ENCODE data around the gene MKX. TPM values are rescaled to one million over a fixed set of nuclear protein-coding genes. Genes with fewer than 3 reads are reported as not detected.

Gene MKX
- total RNA-seq, 1 donor from 2014 or later = 0.22 TPM

GRCh38 chr10:27723436-27723835, 22.2 kb downstream of the MKX start:
- Histone ChIP-seq H3K4me3 (no peak overlapping the region), H3K9me3 (replicated peaks) (no peaks in the 10 kb centered on the region), H3K4me1 (no peaks in the 10 kb centered on the region), H3K36me3 (no peaks in the 10 kb centered on the region), H3K27ac (replicated peaks) (no peak overlapping the region), H3K27me3 (ENCODE audit: low read depth) (no peaks in the 10 kb centered on the region)
- TF ChIP-seq CTCF (IDR thresholded peaks at IDR 0.05; ENCODE audit: borderline replicate concordance) = no peak
- intact Hi-C loops (cut with micrococcal nuclease) = no loop called here
- no peak for DNase-seq

GRCh38 chr10:27720529-27720928, 25.1 kb downstream of the MKX start:
- DNase-seq = no peak
- Histone ChIP-seq H3K36me3 (no peaks in the 10 kb centered on the region), H3K4me3 (no peak overlapping the region), H3K27me3 (ENCODE audit: low read depth) (no peaks in the 10 kb centered on the region), H3K9me3 (replicated peaks) (no peaks in the 10 kb centered on the region), H3K4me1 (peaks cover 4% of the 10 kb centered on the region), H3K27ac (replicated peaks) (no peak overlapping the region)
- TF ChIP-seq CTCF (IDR thresholded peaks at IDR 0.05; ENCODE audit: borderline replicate concordance) = no peak
- intact Hi-C loops (cut with micrococcal nuclease) = no loop called here

- Histone ChIP-seq H3K27ac (replicated peaks) (no peak overlapping the region), H3K27me3 (ENCODE audit: low read depth) (no peaks in the 10 kb centered on the region), H3K9me3 (replicated peaks) (no peaks in the 10 kb centered on the region), H3K36me3 (no peaks in the 10 kb centered on the region), H3K4me1 (peaks cover 19% of the 10 kb centered on the region), H3K4me3 (no peak overlapping the region)
- DNase-seq = no peak
- TF ChIP-seq CTCF (IDR thresholded peaks at IDR 0.05; ENCODE audit: borderline replicate concordance) = no peak
- intact Hi-C loops (cut with micrococcal nuclease) = no loop called here
Measured at GRCh38 chr10:27719052-27719451, 26.6 kb downstream of the MKX start.

- intact Hi-C loops (cut with micrococcal nuclease) = no loop called here
- Histone ChIP-seq H3K4me3 (no peak overlapping the region), H3K27ac (replicated peaks) (no peak overlapping the region), H3K27me3 (ENCODE audit: low read depth) (no peaks in the 10 kb centered on the region), H3K9me3 (replicated peaks) (no peaks in the 10 kb centered on the region), H3K4me1 (peaks cover 23% of the 10 kb centered on the region), H3K36me3 (no peaks in the 10 kb centered on the region)
- DNase-seq = no peak
- no peak for TF ChIP-seq CTCF (IDR thresholded peaks at IDR 0.05; ENCODE audit: borderline replicate concordance)
Measured at GRCh38 chr10:27717861-27718260, 27.8 kb downstream of the MKX start.

GRCh38 chr10:27717224-27717623, 28.4 kb downstream of the MKX start:
- no peak for DNase-seq
- TF ChIP-seq CTCF (IDR thresholded peaks at IDR 0.05; ENCODE audit: borderline replicate concordance) = no peak
- Histone ChIP-seq H3K9me3 (replicated peaks) (no peaks in the 10 kb centered on the region), H3K36me3 (no peaks in the 10 kb centered on the region), H3K4me1 (peaks cover 23% of the 10 kb centered on the region), H3K27ac (replicated peaks) (no peak overlapping the region), H3K4me3 (no peak overlapping the region), H3K27me3 (ENCODE audit: low read depth) (no peaks in the 10 kb centered on the region)
- intact Hi-C loops (cut with micrococcal nuclease) = no loop called here

GRCh38 chr10:27716521-27716920, 29.1 kb downstream of the MKX start:
- no peak for DNase-seq
- H3K27me3 ChIP-seq (ENCODE audit: low read depth) = no peaks in the 10 kb centered on the region
- H3K4me1 ChIP-seq = peaks cover 23% of the 10 kb centered on the region
- H3K36me3 ChIP-seq = no peaks in the 10 kb centered on the region
- TF ChIP-seq CTCF (IDR thresholded peaks at IDR 0.05; ENCODE audit: borderline replicate concordance) = no peak
- H3K27ac ChIP-seq (replicated peaks) = no peak overlapping the region
- no peak overlapping the region for H3K4me3 ChIP-seq
- no peaks in the 10 kb centered on the region for H3K9me3 ChIP-seq (replicated peaks)
- intact Hi-C loops (cut with micrococcal nuclease) = no loop called here

All from left ventricle myocardium inferior (tissue), 1 donor.